LNCaP clone FGC (cell line): ENCODE results near the gene RASSF5.
A peak's percentile ranks its signal among the peaks of the same experiment; 100 is the strongest.

Experiments
- DNase-seq: peaks from one replicate; pipeline ENCODE4 v3.0.0-alpha.2; 2011; ENCODE audit warnings: low read depth
- H3K4me3 ChIP-seq: 2 replicates; pipeline ENCODE4 v1.5.1; 2011; ENCODE audit warnings: mild to moderate bottlenecking, low read depth, low read length, control low read depth
- CTCF ChIP-seq: IDR thresholded peaks from 2 replicates; pipeline ENCODE4 v1.5.1; 2012; ENCODE audit warnings: mild to moderate bottlenecking; ENCODE audit not compliant: control insufficient read depth, insufficient read depth; ENCODE audit errors: extremely low read depth

Gene RASSF5

GRCh38 chr1:206502403-206502802 lies 4.9 kb upstream of the RASSF5 start:
- no peak overlapping the region for H3K4me3 ChIP-seq
- no peak for DNase-seq
- no peak for TF ChIP-seq CTCF

- TF ChIP-seq CTCF = no peak
- no peak for DNase-seq
- no peak overlapping the region for H3K4me3 ChIP-seq
Measured at GRCh38 chr1:206502812-206503211, 4.5 kb upstream of the RASSF5 start.

GRCh38 chr1:206503591-206504362 lies 3.6 kb upstream of the RASSF5 start:
- TF ChIP-seq CTCF = no peak
- H3K4me3 ChIP-seq = no peak overlapping the region
- DNase-seq = no peak

- no peak for DNase-seq
- TF ChIP-seq CTCF = no peak
Measured at GRCh38 chr1:206504363-206504713, 3.0 kb upstream of the RASSF5 start.

GRCh38 chr1:206505702-206506355 lies 1.5 kb upstream of the RASSF5 start:
- TF ChIP-seq CTCF = peak; percentile 48
- DNase-seq = no peak
- H3K4me3 ChIP-seq = no peak overlapping the region

More at GRCh38 chr1:206504363-206504713, 3.0 kb upstream of the RASSF5 start:
- no peak overlapping the region for H3K4me3 ChIP-seq

- peak overlapping the region; percentile 52 for H3K4me3 ChIP-seq
- no peak for DNase-seq
Measured at GRCh38 chr1:206506405-206507283, 687 bp upstream of the RASSF5 start.

More at GRCh38 chr1:206506405-206507283, 687 bp upstream of the RASSF5 start:
- TF ChIP-seq CTCF = no peak
